ENCODE results near the gene APOA4.

DNA sequence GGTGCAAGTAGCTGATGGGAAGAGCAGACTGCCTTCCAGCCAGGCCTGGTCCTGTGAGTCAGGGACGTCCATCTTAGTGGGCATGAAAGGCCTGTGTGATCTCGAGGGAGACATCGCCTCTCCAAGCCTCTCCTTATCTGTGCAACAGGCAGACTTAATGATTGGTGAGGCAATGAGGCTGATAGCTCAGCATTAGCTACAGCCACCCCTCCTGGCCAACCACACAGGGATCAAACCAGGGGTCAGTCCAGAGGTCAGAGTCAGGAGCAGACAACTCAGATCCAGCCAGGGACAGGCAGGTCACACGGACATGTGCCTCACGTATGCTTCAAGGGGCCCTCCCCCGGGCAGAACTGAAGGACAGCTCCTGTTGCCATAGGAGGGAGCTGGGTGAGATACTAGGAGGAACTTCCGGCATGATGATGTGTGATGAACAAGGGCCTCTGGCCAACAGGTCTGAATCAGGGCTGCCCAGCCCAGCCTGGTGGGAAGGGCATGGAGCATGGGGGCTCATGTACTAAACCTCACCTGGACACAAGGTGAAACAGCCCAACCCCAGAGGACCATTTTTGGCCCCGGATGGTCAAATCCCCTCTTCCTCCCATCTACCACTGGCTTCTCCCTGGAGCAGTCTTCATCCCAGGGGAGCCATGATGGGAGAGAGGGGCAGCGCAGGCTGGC is 3.8 kb upstream of the APOA4 start:
- TF ChIP-seq EZH2 (IDR thresholded peaks at IDR 0.05; ENCODE audit: borderline replicate concordance, insufficient read depth, low read depth, low read length, poor library complexity, severe bottlenecking) (no peak), CTCF (IDR thresholded peaks at IDR 0.05) (no peak)
